ENCODE results near the gene SFR1. TPM values are rescaled to one million over a fixed set of nuclear protein-coding genes. Genes with fewer than 3 reads are reported as not detected.

SFR1 gene
- polyA plus RNA-seq, 1 donor (not counting 4 experiments of a cell fraction or from before 2014, with no cell fraction given), result 10.4 TPM

- no peaks in the 10 kb centered on the region for H3K9me1 ChIP-seq (ENCODE audit: control insufficient read depth, extremely low read depth, insufficient read depth, low read length)
- H2AFZ ChIP-seq (ENCODE audit: control insufficient read depth, low read length), result no peak overlapping the region
- DNase-seq (ENCODE audit: low read depth, low spot score) (no peak), FAIRE-seq (no peak)
- no peak overlapping the region for H3K4me3 ChIP-seq (ENCODE audit: control insufficient read depth in 2 of 3, extremely low read depth in 1 of 3, insufficient read depth in 2 of 3, low read depth in 1 of 3, low read length in 3 of 3)
- H3K9me3 ChIP-seq (ENCODE audit: control insufficient read depth, low read depth, low read length), result no peaks in the 10 kb centered on the region
- H3K9ac ChIP-seq (ENCODE audit: control insufficient read depth, extremely low read depth, insufficient read depth, low read length), result no peak overlapping the region
- dilution Hi-C loops (cut with MboI; ENCODE audit: extremely low pct_ligation_motif_present, low sequenced_read_pairs), result no loop called here
- peak in 2 of 3 experiments; percentile 51 to 54 for TF ChIP-seq CTCF (optimal IDR thresholded peaks at IDR 0.05 in 1 of 3, IDR thresholded peaks at IDR 0.05 in 1 of 3, conservative IDR thresholded peaks at IDR 0.05 in 1 of 3; ENCODE audit: extremely low read depth in 1 of 3, insufficient read depth in 2 of 3, low read length in 3 of 3)
- no peak for TF ChIP-seq EZH2 (IDR thresholded peaks at IDR 0.05; ENCODE audit: low read length)
- no peaks in the 10 kb centered on the region for H3K27me3 ChIP-seq (ENCODE audit: control insufficient read depth, extremely low read depth, insufficient read depth, low read length)
- H3K4me2 ChIP-seq (ENCODE audit: control insufficient read depth, extremely low read depth, insufficient read depth, low read depth, low read length), result no peak overlapping the region
- no peak overlapping the region for H3K27ac ChIP-seq (ENCODE audit: control insufficient read depth, insufficient read depth, low read length)
- peaks cover 8% of the 10 kb centered on the region for H3K79me2 ChIP-seq (ENCODE audit: control insufficient read depth, insufficient read depth, low read length)
- H3K4me1 ChIP-seq (ENCODE audit: control insufficient read depth, extremely low read depth, insufficient read depth, low read length), result peaks cover 13% of the 10 kb centered on the region
- H4K20me1 ChIP-seq (ENCODE audit: control insufficient read depth, extremely low read depth, insufficient read depth, low read length), result no peaks in the 10 kb centered on the region
- no peaks in the 10 kb centered on the region for H3K36me3 ChIP-seq (ENCODE audit: control insufficient read depth in 2 of 2, extremely low read depth in 1 of 2, insufficient read depth in 2 of 2, low read length in 2 of 2)
Measured at GRCh38 chr10:104127411-104127810, 5.4 kb downstream of the SFR1 start.

- dilution Hi-C loops (cut with MboI; ENCODE audit: extremely low pct_ligation_motif_present, low sequenced_read_pairs), result no loop called here
- no peak for DNase-seq (ENCODE audit: low read depth, low spot score)
- peak; percentile 64 for FAIRE-seq
Measured at GRCh38 chr10:104128214-104128613, 6.2 kb downstream of the SFR1 start.

More at GRCh38 chr10:104128214-104128613, 6.2 kb downstream of the SFR1 start:
- H3K4me2 ChIP-seq (ENCODE audit: control insufficient read depth, extremely low read depth, insufficient read depth, low read depth, low read length), result no peak overlapping the region
- no peak for TF ChIP-seq CTCF (optimal IDR thresholded peaks at IDR 0.05 in 1 of 3, IDR thresholded peaks at IDR 0.05 in 1 of 3, conservative IDR thresholded peaks at IDR 0.05 in 1 of 3; ENCODE audit: extremely low read depth in 1 of 3, insufficient read depth in 2 of 3, low read length in 3 of 3)
- TF ChIP-seq EZH2 (IDR thresholded peaks at IDR 0.05; ENCODE audit: low read length), result no peak
- peaks cover 6% of the 10 kb centered on the region for H3K4me1 ChIP-seq (ENCODE audit: control insufficient read depth, extremely low read depth, insufficient read depth, low read length)
- no peaks in the 10 kb centered on the region for H3K27me3 ChIP-seq (ENCODE audit: control insufficient read depth, extremely low read depth, insufficient read depth, low read length)
- no peak overlapping the region for H3K4me3 ChIP-seq (ENCODE audit: control insufficient read depth in 2 of 3, extremely low read depth in 1 of 3, insufficient read depth in 2 of 3, low read depth in 1 of 3, low read length in 3 of 3)
- H4K20me1 ChIP-seq (ENCODE audit: control insufficient read depth, extremely low read depth, insufficient read depth, low read length), result no peaks in the 10 kb centered on the region
- H3K27ac ChIP-seq (ENCODE audit: control insufficient read depth, insufficient read depth, low read length), result no peak overlapping the region
- no peaks in the 10 kb centered on the region for H3K9me3 ChIP-seq (ENCODE audit: control insufficient read depth, low read depth, low read length)
- H3K9ac ChIP-seq (ENCODE audit: control insufficient read depth, extremely low read depth, insufficient read depth, low read length), result no peak overlapping the region
- peaks cover 1% of the 10 kb centered on the region for H3K79me2 ChIP-seq (ENCODE audit: control insufficient read depth, insufficient read depth, low read length)
- no peaks in the 10 kb centered on the region for H3K36me3 ChIP-seq (ENCODE audit: control insufficient read depth in 2 of 2, extremely low read depth in 1 of 2, insufficient read depth in 2 of 2, low read length in 2 of 2)
- H2AFZ ChIP-seq (ENCODE audit: control insufficient read depth, low read length), result no peak overlapping the region
- H3K9me1 ChIP-seq (ENCODE audit: control insufficient read depth, extremely low read depth, insufficient read depth, low read length), result no peaks in the 10 kb centered on the region
